ENCODE measurements around the gene CA6.
"Not testable (repeated sequence)": the region's sequence is repeated elsewhere in the genome, so short reads cannot be mapped to it uniquely, and the experiment has no call there.

GRCh38 chr1:8896775-8897174 lies 48.9 kb upstream of the CA6 start:
- TF ChIP-seq TCF7L2 (IDR thresholded peaks at IDR 0.05; ENCODE audit: low read depth, low read length); REST (IDR thresholded peaks at IDR 0.05; ENCODE audit: insufficient read depth in 1 of 2, low read depth in 2 of 2, low read length in 1 of 2); POLR2AphosphoS5 (IDR thresholded peaks at IDR 0.05; ENCODE audit: low read depth, low read length); SIN3A (IDR thresholded peaks at IDR 0.05; ENCODE audit: borderline replicate concordance, insufficient read depth, low read depth, low read length): not testable (repeated sequence)
- TF ChIP-seq, protein P1, sequence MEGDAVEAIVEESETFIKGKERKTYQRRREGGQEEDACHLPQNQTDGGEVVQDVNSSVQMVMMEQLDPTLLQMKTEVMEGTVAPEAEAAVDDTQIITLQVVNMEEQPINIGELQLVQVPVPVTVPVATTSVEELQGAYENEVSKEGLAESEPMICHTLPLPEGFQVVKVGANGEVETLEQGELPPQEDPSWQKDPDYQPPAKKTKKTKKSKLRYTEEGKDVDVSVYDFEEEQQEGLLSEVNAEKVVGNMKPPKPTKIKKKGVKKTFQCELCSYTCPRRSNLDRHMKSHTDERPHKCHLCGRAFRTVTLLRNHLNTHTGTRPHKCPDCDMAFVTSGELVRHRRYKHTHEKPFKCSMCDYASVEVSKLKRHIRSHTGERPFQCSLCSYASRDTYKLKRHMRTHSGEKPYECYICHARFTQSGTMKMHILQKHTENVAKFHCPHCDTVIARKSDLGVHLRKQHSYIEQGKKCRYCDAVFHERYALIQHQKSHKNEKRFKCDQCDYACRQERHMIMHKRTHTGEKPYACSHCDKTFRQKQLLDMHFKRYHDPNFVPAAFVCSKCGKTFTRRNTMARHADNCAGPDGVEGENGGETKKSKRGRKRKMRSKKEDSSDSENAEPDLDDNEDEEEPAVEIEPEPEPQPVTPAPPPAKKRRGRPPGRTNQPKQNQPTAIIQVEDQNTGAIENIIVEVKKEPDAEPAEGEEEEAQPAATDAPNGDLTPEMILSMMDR (IDR thresholded peaks at IDR 0.05): not testable (repeated sequence)
